Thymus (tissue), 11 donors: ENCODE results near the gene PCDH9. TPM values are rescaled to one million over a fixed set of nuclear protein-coding genes. Genes with fewer than 3 reads are reported as not detected.

ENCODE experiments used
- DNase-seq, 9 donors: peaks; one replicate each; pipeline ENCODE4 v3.0.0-alpha.2; 2013; ENCODE audit warnings: low spot score in 9 of 9, low read depth in 6 of 9, missing footprints in 1 of 9
- H3K27ac ChIP-seq, 2 donors: one replicate each; pipeline ENCODE4 v1.5.1; 2013; ENCODE audit warnings: control low read depth in 1 of 2, low read depth in 1 of 2, low read length in 1 of 2, mild to moderate bottlenecking in 1 of 2, moderate library complexity in 1 of 2
- H3K27me3 ChIP-seq, 2 donors: one replicate each; pipeline ENCODE4 v1.5.1; 2013; ENCODE audit warnings: low read length in 1 of 2; ENCODE audit not compliant: control insufficient read depth in 2 of 2, insufficient read depth in 1 of 2
- H3K36me3 ChIP-seq, 2 donors: one replicate each; pipeline ENCODE4 v1.5.1; 2013; ENCODE audit warnings: low read length in 1 of 2, mild to moderate bottlenecking in 1 of 2, moderate library complexity in 1 of 2; ENCODE audit not compliant: control insufficient read depth in 2 of 2, insufficient read depth in 2 of 2
- H3K4me1 ChIP-seq, 2 donors: one replicate each; pipeline ENCODE4 v1.5.1; 2013; ENCODE audit warnings: low read length in 2 of 2; ENCODE audit not compliant: control insufficient read depth in 2 of 2, insufficient read depth in 2 of 2
- H3K4me3 ChIP-seq, 2 donors: one replicate each; pipeline ENCODE4 v1.5.1; 2013; ENCODE audit warnings: low read length in 2 of 2, control low read depth in 1 of 2, mild to moderate bottlenecking in 1 of 2
- H3K9me3 ChIP-seq, 2 donors: one replicate each; pipeline ENCODE4 v1.5.1; 2013; ENCODE audit warnings: low read length in 1 of 2, mild to moderate bottlenecking in 1 of 2; ENCODE audit not compliant: control insufficient read depth in 2 of 2, insufficient read depth in 1 of 2
- WGBS: extraction: QIAGEN DNeasy Blood & Tissue Kit; methylation state at CpG from one replicate; pipeline ENCODE4 v1.1.7; 2013; 5-methylcytosine and 5-hydroxymethylcytosine counted together
- polyA plus RNA-seq: library from polyadenylated mRNA; stranded (reverse); fragments of 200-250 nt; gene quantifications from one replicate; pipeline ENCODE4 v1.2.3, GENCODE V29; 2013
- total RNA-seq: library from RNA; stranded (reverse); fragments of 120-200 nt; gene quantifications from one replicate; pipeline ENCODE4 v1.2.4, GENCODE V29; 2013
- donor health status: healthy.

The PCDH9 gene
- total and polyA plus RNA-seq, 2 donors, result 0.82 to 5.0 TPM

- Histone ChIP-seq H3K4me1 (no peaks in the 10 kb centered on the region), H3K9me3 (no peaks in the 10 kb centered on the region), H3K36me3 (no peaks in the 10 kb centered on the region), H3K4me3 (no peak overlapping the region), H3K27ac (no peak overlapping the region), H3K27me3 (no peaks in the 10 kb centered on the region)
- no peak for DNase-seq
- WGBS, result 95% methylated on average over 4 of the region's 4 CpGs
Observed at GRCh38 chr13:66940113-66940512, 290.0 kb downstream of the PCDH9 start.

- no peak overlapping the region for H3K4me3 ChIP-seq
- no peak overlapping the region for H3K27ac ChIP-seq
- no peaks in the 10 kb centered on the region for H3K4me1 ChIP-seq
- no peaks in the 10 kb centered on the region for H3K9me3 ChIP-seq
- H3K27me3 ChIP-seq, result no peaks in the 10 kb centered on the region
- no peak for DNase-seq
- H3K36me3 ChIP-seq, result no peaks in the 10 kb centered on the region
- 99% methylated on average over 5 of the region's 5 CpGs for WGBS
Observed at GRCh38 chr13:66937423-66937822, 292.7 kb downstream of the PCDH9 start.

- Histone ChIP-seq H3K36me3 (no peaks in the 10 kb centered on the region), H3K27ac (no peak overlapping the region), H3K9me3 (no peaks in the 10 kb centered on the region), H3K27me3 (no peaks in the 10 kb centered on the region), H3K4me1 (no peaks in the 10 kb centered on the region), H3K4me3 (no peak overlapping the region)
- 99% methylated on average over 7 of the region's 7 CpGs for WGBS
- DNase-seq, result no peak
Observed at GRCh38 chr13:66933994-66934393, 296.1 kb downstream of the PCDH9 start.

GRCh38 chr13:66933527-66933926 is 296.6 kb downstream of the PCDH9 start:
- Histone ChIP-seq H3K36me3 (no peaks in the 10 kb centered on the region), H3K4me1 (no peaks in the 10 kb centered on the region), H3K27me3 (no peaks in the 10 kb centered on the region), H3K4me3 (no peak overlapping the region), H3K27ac (no peak overlapping the region), H3K9me3 (no peaks in the 10 kb centered on the region)
- WGBS, result 85% methylated on average over 3 of the region's 3 CpGs
- DNase-seq, result no peak

GRCh38 chr13:66927562-66927961 is 302.6 kb downstream of the PCDH9 start:
- Histone ChIP-seq H3K27ac (no peak overlapping the region), H3K36me3 (no peaks in the 10 kb centered on the region), H3K27me3 (no peaks in the 10 kb centered on the region), H3K9me3 (no peaks in the 10 kb centered on the region), H3K4me1 (no peaks in the 10 kb centered on the region), H3K4me3 (no peak overlapping the region)
- DNase-seq, result no peak

- no peak overlapping the region for H3K4me3 ChIP-seq
- no peaks in the 10 kb centered on the region for H3K27me3 ChIP-seq
- H3K36me3 ChIP-seq, result no peaks in the 10 kb centered on the region
- H3K27ac ChIP-seq, result no peak overlapping the region
- no peak for DNase-seq
- no peaks in the 10 kb centered on the region for H3K9me3 ChIP-seq
- no peaks in the 10 kb centered on the region for H3K4me1 ChIP-seq
- 96% methylated on average over 6 of the region's 6 CpGs for WGBS
Observed at GRCh38 chr13:66926851-66927524, 303.1 kb downstream of the PCDH9 start.

- no peak for DNase-seq
- WGBS, result 91% methylated on average over 4 of the region's 4 CpGs
- Histone ChIP-seq H3K36me3 (no peaks in the 10 kb centered on the region), H3K4me1 (no peaks in the 10 kb centered on the region), H3K27ac (no peak overlapping the region), H3K9me3 (no peaks in the 10 kb centered on the region), H3K4me3 (no peak overlapping the region), H3K27me3 (no peaks in the 10 kb centered on the region)
Observed at GRCh38 chr13:66926200-66926850, 303.8 kb downstream of the PCDH9 start.

- H3K9me3 ChIP-seq, result no peaks in the 10 kb centered on the region
- H3K4me1 ChIP-seq, result no peaks in the 10 kb centered on the region
- H3K36me3 ChIP-seq, result no peaks in the 10 kb centered on the region
- no peak for DNase-seq
- H3K4me3 ChIP-seq, result no peak overlapping the region
- H3K27me3 ChIP-seq, result no peaks in the 10 kb centered on the region
- no peak overlapping the region for H3K27ac ChIP-seq
- 95% methylated on average over 1 of the region's 1 CpG for WGBS
Observed at GRCh38 chr13:66922444-66922843, 307.7 kb downstream of the PCDH9 start.

- no peak overlapping the region for H3K4me3 ChIP-seq
- H3K27ac ChIP-seq, result no peak overlapping the region
- no peak for DNase-seq
- no peaks in the 10 kb centered on the region for H3K36me3 ChIP-seq
- no peaks in the 10 kb centered on the region for H3K9me3 ChIP-seq
- H3K4me1 ChIP-seq, result no peaks in the 10 kb centered on the region
- WGBS, result 86% methylated on average over 5 of the region's 5 CpGs
- no peaks in the 10 kb centered on the region for H3K27me3 ChIP-seq
Observed at GRCh38 chr13:66921437-66921836, 308.7 kb downstream of the PCDH9 start.
